GM12878 (cell line): ENCODE data around the gene MCM6. TPM values are rescaled to one million over a fixed set of nuclear protein-coding genes. Genes with fewer than 3 reads are reported as not detected.

Source experiments
- ATAC-seq: fragments of 200-7000 bp; cut with Tn5 transposase; 3 replicates; pipeline ENCODE4 v1.9.1; 2020; ENCODE audit warnings: mild to moderate bottlenecking, moderate library complexity
- BruUV-seq: library from RNA; stranded (reverse); fragments of 400-500 nt; replicated peaks from 2 replicates; lab custom pipeline; 2021; lab: Mats Ljungman, UMichigan
- CTCF ChIA-PET: fragments of 300-600 bp; sonication (Branson Sonifier 250); formaldehyde crosslinking; extraction: SDS; loops from one replicate; lab custom pipeline; 2021; ENCODE audit warnings: inconsistent platforms; lab: Yijun Ruan, JAX
- POLR2A ChIA-PET: fragments of 350-600 bp; formaldehyde crosslinking; extraction: SDS; loops from one replicate; lab custom pipeline; 2021; ENCODE audit warnings: inconsistent platforms; lab: Charles Lee
- RAD21 ChIA-PET: fragments of 300-600 bp; sonication (Branson Sonifier 250); formaldehyde crosslinking; loops from one replicate; lab custom pipeline; 2023; ENCODE audit warnings: antibody characterized with exemption; ENCODE audit not compliant: unreplicated experiment; lab: Charles Lee
- SMC1A ChIA-PET: fragments of 300-600 bp; sonication (Branson Sonifier 250); formaldehyde crosslinking; loops from one replicate; lab custom pipeline; 2023; ENCODE audit not compliant: unreplicated experiment, uncharacterized antibody; lab: Charles Lee
- DNase-seq: peaks from one replicate; pipeline ENCODE4 v3.0.0-alpha.2; 2011; ENCODE audit warnings: low read depth, low spot score
- FAIRE-seq: peaks from 3 replicates; lab custom pipeline; 2011; peaks lifted over from hg19 to GRCh38; lab: Jason Lieb, UNC
- H2AFZ ChIP-seq: 2 replicates; pipeline ENCODE4 v1.6.0; 2011; ENCODE audit warnings: low read depth, low read length, control low read depth; ENCODE audit not compliant: control insufficient read depth
- H3K27ac ChIP-seq: 2 replicates; pipeline ENCODE4 v1.5.1; 2011; ENCODE audit warnings: control low read depth; ENCODE audit not compliant: control insufficient read depth, insufficient read depth
- H3K27me3 ChIP-seq, 2 experiments: replicated peaks in 1 of 2; 2 replicates each; pipeline versions ENCODE4 v1.6.0 to v1.6.1; 2011; ENCODE audit warnings: low read length in 1 of 2; ENCODE audit not compliant: control insufficient read depth in 2 of 2, insufficient read depth in 2 of 2
- H3K36me3 ChIP-seq, 2 experiments: 2 replicates each; pipeline ENCODE4 v1.5.1; 2011; ENCODE audit warnings: low read length in 1 of 2; ENCODE audit not compliant: control insufficient read depth in 2 of 2, insufficient read depth in 2 of 2
- H3K4me1 ChIP-seq: 2 replicates; pipeline ENCODE4 v1.6.1; 2011; ENCODE audit warnings: mild to moderate bottlenecking, low read length, moderate library complexity, mixed read lengths; ENCODE audit not compliant: control insufficient read depth, insufficient read depth
- H3K4me2 ChIP-seq: 2 replicates; pipeline ENCODE4 v1.6.0; 2011; ENCODE audit warnings: control low read depth; ENCODE audit not compliant: control insufficient read depth, insufficient read depth
- H3K4me3 ChIP-seq: fragments of 200-600 bp; sonication (generic); 2 replicates; pipeline ENCODE4 v1.5.1; 2016
- H3K79me2 ChIP-seq: 2 replicates; pipeline ENCODE4 v1.6.0; 2011; ENCODE audit warnings: low read length; ENCODE audit not compliant: control insufficient read depth, insufficient read depth
- H3K9ac ChIP-seq: 2 replicates; pipeline ENCODE4 v1.8.0; 2011; ENCODE audit warnings: low read length, control low read depth, mixed read lengths; ENCODE audit not compliant: control insufficient read depth, insufficient read depth
- H3K9me3 ChIP-seq: replicated peaks from 3 replicates; pipeline ENCODE4 v1.5.1; 2011; ENCODE audit warnings: mild to moderate bottlenecking, low read length; ENCODE audit not compliant: control insufficient read depth, insufficient read depth
- H4K20me1 ChIP-seq: 2 replicates; pipeline ENCODE4 v1.6.0; 2011; ENCODE audit not compliant: control insufficient read depth, insufficient read depth
- CUX1 ChIP-seq: IDR thresholded peaks from 2 replicates; pipeline ENCODE4 v1.6.1; 2012; ENCODE audit warnings: improper control_type of control experiment, low read depth, low read length; ENCODE audit not compliant: insufficient replicate concordance
- MLLT1 ChIP-seq: fragments of 450-650 bp; IDR thresholded peaks from 2 replicates; pipeline ENCODE4 v1.6.1; 2016; ENCODE audit warnings: mild to moderate bottlenecking
- MYC ChIP-seq: IDR thresholded peaks from 2 replicates; pipeline ENCODE4 v1.6.1; 2011; ENCODE audit warnings: mild to moderate bottlenecking, low read length, moderate library complexity, inconsistent platforms; ENCODE audit not compliant: insufficient read depth, insufficient replicate concordance, insufficient read length, severe bottlenecking
- NR2C1 ChIP-seq: fragments of 450-650 bp; IDR thresholded peaks from 2 replicates; pipeline ENCODE4 v1.6.1; 2017; ENCODE audit warnings: antibody characterized with exemption, mild to moderate bottlenecking, moderate library complexity
- PBX3 ChIP-seq: IDR thresholded peaks from 2 replicates; pipeline ENCODE4 v1.6.1; 2011; ENCODE audit warnings: mild to moderate bottlenecking, low read depth, low read length, moderate library complexity; ENCODE audit not compliant: insufficient replicate concordance
- SUPT20H ChIP-seq: IDR thresholded peaks from 2 replicates; pipeline ENCODE4 v1.6.1; 2011; ENCODE audit warnings: low read depth, mild to moderate bottlenecking, low read length, moderate library complexity, borderline replicate concordance; ENCODE audit not compliant: control insufficient read depth
- USF1 ChIP-seq: IDR thresholded peaks from 2 replicates; pipeline ENCODE4 v1.6.1; 2011; ENCODE audit warnings: borderline replicate concordance, low read depth, mild to moderate bottlenecking, moderate library complexity, mixed read lengths, low read length; ENCODE audit not compliant: insufficient read depth; ENCODE audit errors: extremely low read length
- ZNF217 ChIP-seq: fragments of 450-650 bp; IDR thresholded peaks from 2 replicates; pipeline ENCODE4 v1.6.1; 2017; ENCODE audit warnings: antibody characterized with exemption, mild to moderate bottlenecking
- ZNF592 ChIP-seq: fragments of 450-650 bp; IDR thresholded peaks from 2 replicates; pipeline ENCODE4 v1.6.1; 2017; ENCODE audit warnings: mild to moderate bottlenecking, moderate library complexity
- WGBS: methylation state at CpG from one replicate; pipeline ENCODE4 v1.1.6; 2016; ENCODE audit warnings: low lambda C conversion rate; ENCODE audit not compliant: insufficient replicate concordance, insufficient coverage; ENCODE audit errors: missing lambda C conversion rate; 5-methylcytosine and 5-hydroxymethylcytosine counted together
- in situ Hi-C: fragments of 300-500 bp; cut with MboI; formaldehyde crosslinking; loops from 9 replicates; pipeline ENCODE4 v1.14.3; 2018; ENCODE audit warnings: mixed read lengths
- intact Hi-C: fragments of 100-400 bp; cut with micrococcal nuclease; formaldehyde crosslinking; loops from one replicate; pipeline ENCODE4 v1.14.2; 2022; ENCODE audit not compliant: unreplicated experiment
- polyA plus RNA-seq, 11 experiments: library from polyadenylated mRNA; depleted of rRNA in 4 of 11; unstranded in 6 of 11; stranded (reverse) in 5 of 11; fragments of >200 nt; fragmentation: Nextera tagmentation in 4 of 11; fragmentation: Illumina TruSeq in 1 of 11; extraction: Ambion mirVana in 4 of 11; extraction: Trizol in 1 of 11; gene quantifications; 1 replicate in 1 of 11; 2 replicates in 10 of 11; pipeline versions ENCODE4 v1.2.1 to v1.2.3, GENCODE V29; 2011 to 2016; ENCODE audit warnings: inconsistent platforms in 2 of 11, missing spikeins in 2 of 11, low read depth in 1 of 11
- total RNA-seq, 4 experiments: library from RNA; depleted of rRNA in 3 of 4; stranded (reverse); fragments of >200 nt in 3 of 4; fragmentation: Illumina TruSeq in 1 of 4; extraction: Trizol in 1 of 4; gene quantifications; 2 replicates each; pipeline versions ENCODE4 v1.2.1 to v1.2.3, GENCODE V29; 2013 to 2021

MCM6 gene
- total and polyA plus RNA-seq, 10 of the 15 experiments (the other 5 are each of a cell fraction or from before 2014, with no cell fraction given): 37.4 to 118 (median 82.2) TPM

GRCh38 chr2:135803278-135803677 is 73.0 kb downstream of the MCM6 start:
- ChIA-PET POLR2A (no interaction called here), CTCF (interaction anchor here (1.1 to 1.3 kb wide), 2 partner anchors 11 to 799 kb away, joined by 3 to 5 read pairs; no protein-coding TSS in a partner anchor)
- TF ChIP-seq MYC (no peak), MLLT1 (no peak), SUPT20H (no peak), ZNF217 (no peak), PBX3 (no peak), CUX1 (no peak), NR2C1 (no peak), USF1 (no peak), ZNF592 (no peak)

More at GRCh38 chr2:135803278-135803677, 73.0 kb downstream of the MCM6 start:
- no peaks in the 10 kb centered on the region for H3K27me3 ChIP-seq
- ChIA-PET SMC1A (interaction anchor here (0.8 to 1.0 kb wide), 2 partner anchors 38 to 251 kb away, joined by 3 to 4 read pairs; no protein-coding TSS in a partner anchor), RAD21 (no interaction called here)
- no peak overlapping the region for H3K4me3 ChIP-seq
- no peak for FAIRE-seq
- H3K27ac ChIP-seq: no peak overlapping the region
- H3K79me2 ChIP-seq: no peaks in the 10 kb centered on the region
- no peak overlapping the region for H3K9ac ChIP-seq
- ATAC-seq: no peak
- no peak overlapping the region for H3K4me2 ChIP-seq
- DNase-seq: no peak
- 75% methylated on average over 2 of the region's 2 CpGs for WGBS
- peaks cover 4% of the 10 kb centered on the region; the same call in 1 of the 2 replicates for H3K4me1 ChIP-seq
- H3K9me3 ChIP-seq: peaks cover 5% of the 10 kb centered on the region; the same call in 2 of the 3 replicates
- intact Hi-C loops: no loop called here
- no peaks in the 10 kb centered on the region for H4K20me1 ChIP-seq
- no peak overlapping the region for H2AFZ ChIP-seq
- H3K36me3 ChIP-seq: no peaks in the 10 kb centered on the region; a peak in 1 of 4 replicates
- no TSS peak for BruUV-seq
- in situ Hi-C loops: no loop called here
